ENCODE results near the gene MAST3. TPM values are rescaled to one million over a fixed set of nuclear protein-coding genes. Genes with fewer than 3 reads are reported as not detected.

MAST3 gene
- total and polyA plus RNA-seq, 2 of the 13 experiments (the other 11 are each of a cell fraction or from before 2014, with no cell fraction given) = 4.1 to 4.6 TPM

GRCh38 chr19:18058208-18059009, 39.2 kb upstream of the MAST3 start (continued):
- TF ChIP-seq MAFF (IDR thresholded peaks at IDR 0.05; ENCODE audit: low read depth, low read length) = no peak
- no peak for TF ChIP-seq GRHL1 (CRISPR knock-in tag; conservative IDR thresholded peaks at IDR 0.05)
- no peak for TF ChIP-seq ZNF83 (CRISPR knock-in tag; IDR thresholded peaks at IDR 0.05; ENCODE audit: borderline replicate concordance)
- TF ChIP-seq FOXP1 (IDR thresholded peaks at IDR 0.05) = no peak
- no peak for TF ChIP-seq FOXP1 (CRISPR knock-in tag; IDR thresholded peaks at IDR 0.05)
- no peak for TF ChIP-seq RFX1 (IDR thresholded peaks at IDR 0.05)
- no peak for TF ChIP-seq SOX6 (IDR thresholded peaks at IDR 0.05)
- no peak for TF ChIP-seq SOX6 (CRISPR knock-in tag; IDR thresholded peaks at IDR 0.05)
- no peak for TF ChIP-seq CHD2 (IDR thresholded peaks at IDR 0.05; ENCODE audit: low read depth, low read length)
- TF ChIP-seq TMF1 (CRISPR knock-in tag; IDR thresholded peaks at IDR 0.05; ENCODE audit: low read depth) = no peak
- TF ChIP-seq, protein P1, sequence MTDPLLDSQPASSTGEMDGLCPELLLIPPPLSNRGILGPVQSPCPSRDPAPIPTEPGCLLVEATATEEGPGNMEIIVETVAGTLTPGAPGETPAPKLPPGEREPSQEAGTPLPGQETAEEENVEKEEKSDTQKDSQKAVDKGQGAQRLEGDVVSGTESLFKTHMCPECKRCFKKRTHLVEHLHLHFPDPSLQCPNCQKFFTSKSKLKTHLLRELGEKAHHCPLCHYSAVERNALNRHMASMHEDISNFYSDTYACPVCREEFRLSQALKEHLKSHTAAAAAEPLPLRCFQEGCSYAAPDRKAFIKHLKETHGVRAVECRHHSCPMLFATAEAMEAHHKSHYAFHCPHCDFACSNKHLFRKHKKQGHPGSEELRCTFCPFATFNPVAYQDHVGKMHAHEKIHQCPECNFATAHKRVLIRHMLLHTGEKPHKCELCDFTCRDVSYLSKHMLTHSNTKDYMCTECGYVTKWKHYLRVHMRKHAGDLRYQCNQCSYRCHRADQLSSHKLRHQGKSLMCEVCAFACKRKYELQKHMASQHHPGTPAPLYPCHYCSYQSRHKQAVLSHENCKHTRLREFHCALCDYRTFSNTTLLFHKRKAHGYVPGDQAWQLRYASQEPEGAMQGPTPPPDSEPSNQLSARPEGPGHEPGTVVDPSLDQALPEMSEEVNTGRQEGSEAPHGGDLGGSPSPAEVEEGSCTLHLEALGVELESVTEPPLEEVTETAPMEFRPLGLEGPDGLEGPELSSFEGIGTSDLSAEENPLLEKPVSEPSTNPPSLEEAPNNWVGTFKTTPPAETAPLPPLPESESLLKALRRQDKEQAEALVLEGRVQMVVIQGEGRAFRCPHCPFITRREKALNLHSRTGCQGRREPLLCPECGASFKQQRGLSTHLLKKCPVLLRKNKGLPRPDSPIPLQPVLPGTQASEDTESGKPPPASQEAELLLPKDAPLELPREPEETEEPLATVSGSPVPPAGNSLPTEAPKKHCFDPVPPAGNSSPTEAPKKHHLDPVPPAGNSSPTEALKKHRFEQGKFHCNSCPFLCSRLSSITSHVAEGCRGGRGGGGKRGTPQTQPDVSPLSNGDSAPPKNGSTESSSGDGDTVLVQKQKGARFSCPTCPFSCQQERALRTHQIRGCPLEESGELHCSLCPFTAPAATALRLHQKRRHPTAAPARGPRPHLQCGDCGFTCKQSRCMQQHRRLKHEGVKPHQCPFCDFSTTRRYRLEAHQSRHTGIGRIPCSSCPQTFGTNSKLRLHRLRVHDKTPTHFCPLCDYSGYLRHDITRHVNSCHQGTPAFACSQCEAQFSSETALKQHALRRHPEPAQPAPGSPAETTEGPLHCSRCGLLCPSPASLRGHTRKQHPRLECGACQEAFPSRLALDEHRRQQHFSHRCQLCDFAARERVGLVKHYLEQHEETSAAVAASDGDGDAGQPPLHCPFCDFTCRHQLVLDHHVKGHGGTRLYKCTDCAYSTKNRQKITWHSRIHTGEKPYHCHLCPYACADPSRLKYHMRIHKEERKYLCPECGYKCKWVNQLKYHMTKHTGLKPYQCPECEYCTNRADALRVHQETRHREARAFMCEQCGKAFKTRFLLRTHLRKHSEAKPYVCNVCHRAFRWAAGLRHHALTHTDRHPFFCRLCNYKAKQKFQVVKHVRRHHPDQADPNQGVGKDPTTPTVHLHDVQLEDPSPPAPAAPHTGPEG (CRISPR knock-in tag; IDR thresholded peaks at IDR 0.05) = no peak
- TF ChIP-seq, protein P2, sequence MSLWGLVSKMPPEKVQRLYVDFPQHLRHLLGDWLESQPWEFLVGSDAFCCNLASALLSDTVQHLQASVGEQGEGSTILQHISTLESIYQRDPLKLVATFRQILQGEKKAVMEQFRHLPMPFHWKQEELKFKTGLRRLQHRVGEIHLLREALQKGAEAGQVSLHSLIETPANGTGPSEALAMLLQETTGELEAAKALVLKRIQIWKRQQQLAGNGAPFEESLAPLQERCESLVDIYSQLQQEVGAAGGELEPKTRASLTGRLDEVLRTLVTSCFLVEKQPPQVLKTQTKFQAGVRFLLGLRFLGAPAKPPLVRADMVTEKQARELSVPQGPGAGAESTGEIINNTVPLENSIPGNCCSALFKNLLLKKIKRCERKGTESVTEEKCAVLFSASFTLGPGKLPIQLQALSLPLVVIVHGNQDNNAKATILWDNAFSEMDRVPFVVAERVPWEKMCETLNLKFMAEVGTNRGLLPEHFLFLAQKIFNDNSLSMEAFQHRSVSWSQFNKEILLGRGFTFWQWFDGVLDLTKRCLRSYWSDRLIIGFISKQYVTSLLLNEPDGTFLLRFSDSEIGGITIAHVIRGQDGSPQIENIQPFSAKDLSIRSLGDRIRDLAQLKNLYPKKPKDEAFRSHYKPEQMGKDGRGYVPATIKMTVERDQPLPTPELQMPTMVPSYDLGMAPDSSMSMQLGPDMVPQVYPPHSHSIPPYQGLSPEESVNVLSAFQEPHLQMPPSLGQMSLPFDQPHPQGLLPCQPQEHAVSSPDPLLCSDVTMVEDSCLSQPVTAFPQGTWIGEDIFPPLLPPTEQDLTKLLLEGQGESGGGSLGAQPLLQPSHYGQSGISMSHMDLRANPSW (CRISPR knock-in tag; IDR thresholded peaks at IDR 0.05; ENCODE audit: borderline replicate concordance) = no peak

Data from HepG2 (cell line).